ENCODE results near the gene NAA20. TPM values are rescaled to one million over a fixed set of nuclear protein-coding genes. Genes with fewer than 3 reads are reported as not detected.

NAA20 gene
- total RNA-seq, 1 donor from 2014 or later: 34.7 TPM

DNA sequence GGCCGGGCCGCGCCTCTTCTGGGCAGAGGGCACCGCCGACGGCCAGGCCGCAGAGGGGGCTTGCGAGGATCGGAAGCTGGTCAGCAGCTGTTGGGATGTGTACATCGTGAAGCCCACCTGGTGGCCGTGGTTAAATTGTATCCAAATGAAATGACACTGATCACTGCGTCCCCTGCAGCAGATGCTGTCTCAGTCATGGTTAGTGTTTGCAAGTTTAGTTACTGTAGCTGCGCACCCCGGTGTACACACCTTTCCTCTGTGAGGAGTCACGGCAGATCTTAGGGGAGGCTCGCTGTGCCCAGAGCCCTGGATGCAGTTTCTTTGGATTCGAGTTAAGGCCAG lies 653 bp downstream of the NAA20 start:
- DNase-seq (ENCODE audit: low spot score) (no peak), ATAC-seq (peak; percentile 15)

DNA sequence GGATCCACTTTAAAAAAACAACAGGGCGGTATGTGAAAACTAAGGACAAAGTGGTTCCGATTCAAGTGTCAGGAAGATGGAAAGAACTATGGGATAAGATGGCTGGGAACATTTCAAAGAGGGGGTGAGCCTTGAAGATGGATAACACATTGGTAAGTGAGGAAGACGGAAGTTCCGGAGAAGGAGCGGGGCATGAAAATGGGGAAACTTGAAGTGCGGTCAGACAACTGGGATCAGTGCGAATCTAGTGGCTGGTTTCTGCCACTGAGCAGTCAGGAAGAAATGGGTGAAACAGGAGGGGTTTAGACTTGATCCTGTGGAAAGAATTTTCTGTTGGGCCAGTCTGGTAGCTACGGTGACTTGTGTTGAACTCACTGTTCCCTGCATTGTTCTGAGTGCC lies 1.2 kb downstream of the NAA20 start:
- ATAC-seq (no peak), DNase-seq (ENCODE audit: low spot score) (no peak)

DNA sequence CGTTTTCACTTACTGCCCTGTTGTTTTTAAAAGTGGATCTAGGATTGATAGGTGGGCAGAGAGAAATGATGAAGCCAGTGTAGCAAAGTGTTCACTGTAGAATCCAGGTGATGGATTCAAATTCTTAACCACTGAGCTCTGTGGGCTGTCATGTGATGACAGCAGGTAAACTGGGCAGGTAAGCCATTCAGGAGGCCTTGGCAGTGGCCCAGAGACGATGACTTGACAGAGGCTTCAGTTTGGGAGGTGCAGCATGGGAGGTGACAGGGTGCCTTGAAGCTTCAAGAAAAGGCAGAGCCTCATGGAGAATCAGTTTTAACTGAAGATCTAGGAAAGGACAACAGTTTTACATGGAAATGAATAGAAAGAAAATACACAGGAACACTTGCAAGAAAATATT lies 2.0 kb downstream of the NAA20 start:
- DNase-seq (ENCODE audit: low spot score) (no peak), ATAC-seq (no peak)

- DNase-seq (ENCODE audit: low spot score): no peak
- ATAC-seq: no peak
These were observed 3.7 kb downstream of the NAA20 start for GRCh38 chr20:20020908-20021307.

DNA sequence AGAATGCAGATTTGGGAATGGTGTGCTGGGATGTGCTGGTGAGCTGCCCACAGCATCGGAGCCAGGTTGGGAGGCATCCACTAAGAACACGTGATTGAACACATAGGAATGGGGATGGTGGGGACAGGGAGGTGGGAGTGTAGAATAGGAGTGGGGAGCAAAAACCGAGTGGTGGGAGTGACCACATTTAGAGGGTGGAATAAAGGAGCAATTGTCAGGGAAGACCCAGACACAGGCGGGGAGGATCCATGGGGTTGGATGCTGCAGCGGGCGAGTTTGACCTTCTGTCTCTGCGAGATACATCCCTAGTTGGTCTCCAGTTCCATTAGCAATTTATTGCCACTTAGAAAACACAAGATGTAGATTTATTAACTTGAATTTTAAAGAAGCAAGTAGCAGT lies 4.7 kb downstream of the NAA20 start:
- DNase-seq (ENCODE audit: low spot score) (no peak), ATAC-seq (no peak)

- no peak for ATAC-seq
These were observed 5.3 kb downstream of the NAA20 start for GRCh38 chr20:20022498-20022897.

GRCh38 chr20:20023395-20023794 lies 6.2 kb downstream of the NAA20 start:
- DNase-seq (ENCODE audit: low spot score): no peak
- ATAC-seq: no peak

More at GRCh38 chr20:20022498-20022897, 5.3 kb downstream of the NAA20 start:
- no peak for DNase-seq (ENCODE audit: low spot score)

- no peak for DNase-seq (ENCODE audit: low spot score)
- ATAC-seq: no peak
These were observed 7.8 kb downstream of the NAA20 start for GRCh38 chr20:20024942-20025341.

GRCh38 chr20:20027284-20027683 lies 10.1 kb downstream of the NAA20 start:
- no peak for DNase-seq (ENCODE audit: low spot score)
- no peak for ATAC-seq

DNA sequence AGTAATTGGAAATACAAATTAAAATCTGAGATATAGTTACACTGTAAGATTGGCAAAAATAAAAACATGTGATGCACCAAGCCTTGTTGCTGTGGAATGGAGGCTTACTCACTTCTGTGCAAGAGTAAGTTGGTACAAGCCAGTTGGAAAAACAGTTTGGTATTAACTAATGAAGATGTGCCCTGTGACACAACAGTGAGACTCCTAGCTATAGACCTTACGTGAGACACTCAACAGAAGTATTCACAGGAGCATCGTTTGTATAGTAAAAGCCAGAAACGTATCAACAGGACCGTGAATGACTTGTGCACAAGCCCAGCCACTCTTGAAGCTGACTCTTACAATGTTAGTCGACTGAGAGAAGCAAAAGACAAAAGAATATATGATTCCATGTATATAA lies 14.6 kb downstream of the NAA20 start:
- no peak for ATAC-seq
- DNase-seq (ENCODE audit: low spot score): no peak

- DNase-seq (ENCODE audit: low spot score) (no peak), ATAC-seq (no peak)
These were observed 17.3 kb downstream of the NAA20 start for GRCh38 chr20:20034486-20034885.

GRCh38 chr20:20036756-20037155 lies 19.6 kb downstream of the NAA20 start:
- no peak for ATAC-seq

DNA sequence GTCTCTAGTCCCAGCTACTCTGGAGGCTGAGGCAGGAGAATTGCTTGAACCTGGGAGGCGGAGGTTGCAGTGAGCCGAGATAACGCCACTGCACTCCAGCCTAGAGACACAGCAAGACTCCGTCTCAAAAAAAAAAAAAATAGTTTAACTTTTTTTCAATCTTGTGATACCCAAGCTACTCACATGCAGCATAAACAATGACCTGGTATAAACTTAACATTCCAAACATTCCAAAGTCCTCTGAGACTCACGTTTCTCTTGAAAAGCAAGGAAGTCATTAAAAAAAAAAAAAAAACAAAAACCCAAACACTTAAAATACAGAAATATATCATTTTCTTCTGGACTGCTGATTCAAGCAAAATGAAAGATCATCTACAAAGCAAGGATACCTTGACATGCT lies 20.8 kb downstream of the NAA20 start:
- ATAC-seq (no peak), DNase-seq (ENCODE audit: low spot score) (no peak)

More at GRCh38 chr20:20036756-20037155, 19.6 kb downstream of the NAA20 start:
- DNase-seq (ENCODE audit: low spot score): no peak

GRCh38 chr20:20038586-20038985 lies 21.4 kb downstream of the NAA20 start:
- DNase-seq (ENCODE audit: low spot score): no peak
- no peak for ATAC-seq

- DNase-seq (ENCODE audit: low spot score) (no peak), ATAC-seq (no peak)
These were observed 22.7 kb downstream of the NAA20 start for GRCh38 chr20:20039752-20040387.

DNA sequence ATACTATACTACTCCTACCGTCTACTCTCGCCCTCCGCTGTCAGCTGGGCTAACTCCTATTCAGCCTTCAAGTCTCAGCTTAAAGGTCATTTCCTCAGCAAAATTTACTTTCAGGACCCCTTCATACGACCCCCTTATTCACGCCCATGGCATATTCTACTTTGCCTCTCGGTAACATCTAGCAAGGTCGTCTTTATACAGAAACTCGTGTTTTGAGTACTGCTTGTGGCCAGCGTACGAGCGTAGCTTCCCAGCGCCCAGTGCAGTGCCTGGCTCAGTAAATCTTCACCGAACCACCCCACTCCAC lies 34.6 kb downstream of the NAA20 start:
- no peak for DNase-seq (ENCODE audit: low spot score)
- ATAC-seq: peak; percentile 26

DNA sequence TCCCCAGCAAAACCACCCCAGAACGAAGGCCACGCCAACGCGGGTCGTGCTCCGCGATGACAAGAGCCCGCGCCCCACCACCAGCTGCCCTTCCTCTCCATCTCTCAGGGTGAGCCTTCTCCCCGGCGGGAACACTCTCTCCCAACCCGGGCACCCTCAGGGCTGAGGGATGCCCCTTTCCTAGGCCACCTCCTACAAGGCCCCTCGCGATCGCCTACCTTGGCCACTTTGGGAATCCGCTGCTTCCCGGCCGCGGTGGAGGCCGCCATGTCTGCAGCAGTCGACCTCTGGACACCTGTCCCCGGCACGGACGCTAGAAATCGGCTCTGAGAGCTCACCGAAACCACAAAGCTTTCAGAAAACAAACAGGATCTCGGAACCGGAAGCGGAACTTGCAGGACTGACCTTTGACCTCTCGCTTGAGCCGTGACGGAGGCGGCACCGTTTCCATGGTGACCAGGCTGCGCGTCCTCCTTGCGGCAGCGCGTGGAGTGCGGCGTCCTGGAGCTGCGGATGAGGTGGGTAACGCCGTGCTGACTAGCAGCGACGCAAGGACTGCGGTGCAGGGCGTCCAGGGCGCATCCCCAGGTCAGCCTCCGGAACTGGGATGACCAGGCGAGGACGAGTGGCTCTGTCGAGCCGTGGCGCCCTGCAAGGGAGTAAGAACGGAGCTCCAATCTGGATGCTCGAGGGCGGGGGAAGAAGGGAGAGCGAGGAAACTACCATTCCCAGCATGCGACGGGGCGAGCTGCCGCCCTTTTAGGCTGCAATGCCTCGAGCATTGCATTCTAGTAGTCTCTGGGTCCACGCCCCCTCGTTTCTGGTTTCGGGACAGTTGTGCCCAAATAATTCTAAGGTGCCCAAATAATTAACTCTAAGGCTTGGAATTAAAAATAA lies 35.2 kb downstream of the NAA20 start, which contains the start of the genes CFAP61 and CRNKL1:
TSS of gene CFAP61 (plus strand) at position 459 of the 897 bp plus-strand sequence. CDS start 4,122 bp downstream, outside the sequence.
TSS of gene CRNKL1 (minus strand) at position 393 of the 897 bp plus-strand sequence. CDS start at position 269, 124 bp downstream.
- ATAC-seq (peak; percentile 96), DNase-seq (ENCODE audit: low spot score) (peak; percentile 98)

DNA sequence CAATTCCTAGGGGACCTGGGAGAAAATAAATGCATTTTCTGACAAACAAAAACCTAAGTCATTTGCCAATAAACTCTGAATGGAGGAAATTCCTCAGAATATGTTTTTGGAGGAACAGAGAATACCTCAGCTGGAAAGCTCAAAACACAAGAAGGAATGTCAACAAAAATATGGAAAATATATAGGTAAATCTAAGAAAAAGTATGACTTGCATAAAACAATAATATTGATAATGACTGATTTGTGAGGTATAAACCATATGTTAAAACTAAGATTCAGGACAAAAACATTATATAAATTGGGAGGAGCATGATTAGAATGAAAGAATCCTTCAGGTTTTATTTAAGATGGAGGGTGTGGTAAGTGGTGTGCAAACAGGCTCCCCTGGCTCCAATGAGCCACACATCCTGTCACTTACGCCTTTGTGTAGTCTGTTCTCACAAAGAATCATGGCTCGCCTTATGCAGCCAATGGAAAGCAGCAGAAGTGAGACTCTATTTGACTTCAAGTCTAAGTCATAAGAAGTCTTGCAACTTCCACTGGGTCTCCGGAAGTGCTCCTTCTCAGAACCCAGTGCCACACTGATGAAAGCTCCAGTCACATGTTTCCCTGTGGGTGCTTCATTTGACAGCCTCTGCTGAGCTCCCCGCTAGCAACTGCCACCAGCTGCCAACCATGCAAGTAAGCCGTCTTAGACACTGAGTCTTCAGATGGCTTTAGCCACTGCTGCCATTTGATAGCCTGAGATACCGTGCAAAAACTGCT lies 43.3 kb downstream of the NAA20 start:
- DNase-seq (ENCODE audit: low spot score) (no peak), ATAC-seq (no peak)

DNA sequence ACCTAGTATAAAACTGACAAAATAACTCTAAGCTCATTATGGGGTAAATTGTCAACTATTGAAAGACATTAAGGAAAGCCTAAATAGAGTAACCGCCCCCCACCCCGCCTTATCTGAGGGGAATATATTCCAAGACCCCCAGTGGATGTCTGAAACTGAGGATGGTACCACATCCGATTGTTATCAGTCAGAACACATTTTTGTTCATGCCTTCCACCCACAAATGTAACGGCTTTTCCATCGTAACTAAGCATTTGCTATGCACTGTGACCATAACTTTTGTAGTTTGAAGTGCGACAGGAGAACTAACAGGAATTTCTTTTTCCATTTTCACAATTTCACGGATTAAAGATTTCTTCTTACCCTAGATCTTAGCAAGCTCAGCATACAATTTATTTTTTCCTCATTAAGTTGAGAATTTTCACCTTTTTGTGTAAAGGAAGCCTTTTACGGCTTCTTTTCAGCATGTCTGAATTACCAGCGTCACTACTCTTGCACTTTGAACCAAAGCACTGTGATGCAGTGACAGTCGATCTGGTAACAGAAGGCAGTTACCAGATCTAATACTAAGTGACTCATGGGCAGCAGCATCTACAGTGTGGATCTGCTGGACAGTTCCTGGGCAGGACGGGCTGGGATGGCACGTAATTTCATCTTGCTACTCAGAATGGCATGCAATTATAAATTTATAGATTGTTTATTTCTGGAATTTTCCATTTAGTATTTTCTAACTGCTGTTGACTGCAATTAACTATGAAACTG lies 47.0 kb downstream of the NAA20 start:
- ATAC-seq (no peak), DNase-seq (ENCODE audit: low spot score) (no peak)

- ATAC-seq (no peak), DNase-seq (ENCODE audit: low spot score) (no peak)
These were observed 48.2 kb downstream of the NAA20 start for GRCh38 chr20:20065361-20065760.
